Small intestine (tissue), 7 donors: ENCODE data around the gene EVA1B. TPM values are rescaled to one million over a fixed set of nuclear protein-coding genes. Genes with fewer than 3 reads are reported as not detected.

Source experiments
- DNase-seq, 2 donors: peaks; one replicate each; pipeline versions ENCODE4 v3.0.0 to v3.0.0-alpha.2; 2013
- FAIRE-seq: peaks from 2 replicates; lab custom pipeline; 2012; peaks lifted over from hg19 to GRCh38; lab: Jason Lieb, UNC
- H3K27ac ChIP-seq, 3 donors: one replicate each; pipeline ENCODE4 v1.5.1; 2013; ENCODE audit warnings: low read length in 2 of 3, mild to moderate bottlenecking in 2 of 3, control low read depth in 1 of 3, inconsistent platforms in 1 of 3, low read depth in 1 of 3, moderate library complexity in 1 of 3
- H3K27me3 ChIP-seq, 3 donors: one replicate each; pipeline ENCODE4 v1.6.1; 2013; ENCODE audit warnings: low read length in 3 of 3, inconsistent platforms in 1 of 3; ENCODE audit not compliant: control insufficient read depth in 3 of 3, insufficient read depth in 3 of 3
- H3K36me3 ChIP-seq, 3 donors: one replicate each; pipeline ENCODE4 v1.6.1; 2013; ENCODE audit warnings: low read length in 3 of 3, inconsistent platforms in 1 of 3, low read depth in 1 of 3, mild to moderate bottlenecking in 1 of 3, moderate library complexity in 1 of 3; ENCODE audit not compliant: control insufficient read depth in 3 of 3, insufficient read depth in 2 of 3
- H3K4me1 ChIP-seq, 3 donors: one replicate each; pipeline ENCODE4 v1.6.1; 2013; ENCODE audit warnings: low read length in 2 of 3, inconsistent platforms in 1 of 3, low read depth in 1 of 3, mild to moderate bottlenecking in 1 of 3, moderate library complexity in 1 of 3; ENCODE audit not compliant: control insufficient read depth in 3 of 3, insufficient read depth in 2 of 3
- H3K4me3 ChIP-seq, 3 donors: one replicate each; pipeline ENCODE4 v1.5.1; 2013; ENCODE audit warnings: low read length in 3 of 3, control low read depth in 1 of 3, inconsistent platforms in 1 of 3, low read depth in 1 of 3, mild to moderate bottlenecking in 1 of 3, moderate library complexity in 1 of 3
- H3K9me3 ChIP-seq, 2 donors: one replicate each; pipeline ENCODE4 v1.6.1; 2013; ENCODE audit warnings: low read depth in 1 of 2, low read length in 1 of 2; ENCODE audit not compliant: control insufficient read depth in 2 of 2, insufficient read depth in 1 of 2
- WGBS, 3 donors: extraction: QIAGEN DNeasy Blood & Tissue Kit; methylation state at CpG; one replicate each; pipeline ENCODE4 v1.1.7; 2013; 5-methylcytosine and 5-hydroxymethylcytosine counted together
- polyA plus RNA-seq, 4 donors: library from polyadenylated mRNA; stranded (reverse) in 3 of 4; unstranded in 1 of 4; fragments of 200-250 nt in 3 of 4; fragments of 120-200 nt in 1 of 4; gene quantifications; one replicate each; pipeline versions ENCODE4 v1.2.1 to v1.2.3, GENCODE V29; 2013
- donor health status: healthy with polysubstance abuse.
- donor health status: control.
- donor health status: control.
- donor health status: Bipolar disorder and iron deficiency.
- donor health status: healthy.

EVA1B gene
- polyA plus RNA-seq, 4 donors = 2.5 to 26.1 (median 18.4) TPM

- no peak for FAIRE-seq
These were observed 2.7 kb downstream of the EVA1B start for GRCh38 chr1:36320767-36321118.

GRCh38 chr1:36320291-36320761, 3.1 kb downstream of the EVA1B start:
- DNase-seq (no peak), FAIRE-seq (no peak)
- peaks cover 3 to 38% (median 3%) of the 10 kb centered on the region in 3 donors for H3K4me1 ChIP-seq
- peak overlapping the region in 2 of 3 donors; percentile 7 to 48 for H3K4me3 ChIP-seq
- H3K27me3 ChIP-seq = peaks cover 0 to 26% (median 0%) of the 10 kb centered on the region in 3 donors
- 26 to 35% (median 26%) methylated on average over 16 of the region's 16 CpGs for WGBS, 3 donors
- H3K9me3 ChIP-seq = no peaks in the 10 kb centered on the region
- peak overlapping the region in 2 of 3 donors; percentile 56 to 66 for H3K27ac ChIP-seq
- peaks cover 0 to 36% (median 0%) of the 10 kb centered on the region in 3 donors for H3K36me3 ChIP-seq

More at GRCh38 chr1:36320767-36321118, 2.7 kb downstream of the EVA1B start:
- H3K4me3 ChIP-seq = peak overlapping the region in 2 of 3 donors; percentile 7 to 48
- H3K4me1 ChIP-seq = peaks cover 3 to 38% (median 3%) of the 10 kb centered on the region in 3 donors
- H3K9me3 ChIP-seq = no peaks in the 10 kb centered on the region
- WGBS, 3 donors = 8 to 14% (median 14%) methylated on average over 19 to 23 of the region's 23 CpGs
- DNase-seq = no peak
- H3K27ac ChIP-seq = peak overlapping the region in 2 of 3 donors; percentile 56 to 66
- peaks cover 0 to 36% (median 0%) of the 10 kb centered on the region in 3 donors for H3K36me3 ChIP-seq
- peaks cover 0 to 26% (median 0%) of the 10 kb centered on the region in 3 donors for H3K27me3 ChIP-seq

GRCh38 chr1:36309397-36309796, 14.0 kb downstream of the EVA1B start:
- Histone ChIP-seq H3K9me3 (no peaks in the 10 kb centered on the region), H3K27ac (no peak overlapping the region), H3K36me3 (peaks cover 0 to 46% (median 0%) of the 10 kb centered on the region in 3 donors), H3K27me3 (no peaks in the 10 kb centered on the region), H3K4me1 (peaks cover 2 to 27% (median 8%) of the 10 kb centered on the region in 3 donors), H3K4me3 (no peak overlapping the region)
- no peak for FAIRE-seq
- 98 to 99% (median 99%) methylated on average over 7 of the region's 7 CpGs for WGBS, 3 donors
- no peak for DNase-seq

GRCh38 chr1:36307601-36308330, 15.7 kb downstream of the EVA1B start:
- 80 to 90% (median 80%) methylated on average over 10 of the region's 10 CpGs for WGBS, 3 donors
- DNase-seq (no peak), FAIRE-seq (no peak)
- no peaks in the 10 kb centered on the region for H3K27me3 ChIP-seq
- H3K27ac ChIP-seq = no peak overlapping the region
- peak overlapping the region in 2 of 3 donors; percentile 73 to 97 for H3K4me3 ChIP-seq
- H3K36me3 ChIP-seq = peaks cover 2 to 58% (median 4%) of the 10 kb centered on the region in 3 donors
- peaks cover 2 to 39% (median 8%) of the 10 kb centered on the region in 3 donors for H3K4me1 ChIP-seq
- no peaks in the 10 kb centered on the region for H3K9me3 ChIP-seq

GRCh38 chr1:36306902-36307456, 16.5 kb downstream of the EVA1B start:
- H3K36me3 ChIP-seq = peaks cover 3 to 64% (median 5%) of the 10 kb centered on the region in 3 donors
- H3K27me3 ChIP-seq = no peaks in the 10 kb centered on the region
- no peaks in the 10 kb centered on the region for H3K9me3 ChIP-seq
- DNase-seq (peak; percentile 96 to 99), FAIRE-seq (no peak)
- H3K4me3 ChIP-seq = peak overlapping the region; percentile 68 to 97 (median 73)
- H3K27ac ChIP-seq = peak overlapping the region; percentile 88 to 100 (median 98)
- WGBS, 3 donors = 0 to 1% (median 1%) methylated on average over 45 to 46 of the region's 46 CpGs
- peaks cover 2 to 44% (median 8%) of the 10 kb centered on the region in 3 donors for H3K4me1 ChIP-seq

- Histone ChIP-seq H3K9me3 (no peaks in the 10 kb centered on the region), H3K4me1 (peaks cover 2 to 51% (median 8%) of the 10 kb centered on the region in 3 donors), H3K27ac (peak within 1 kb of the TSS; percentile 88 to 100 (median 98)), H3K4me3 (peak within 1 kb of the TSS; percentile 68 to 97 (median 73)), H3K27me3 (no peaks in the 10 kb centered on the region), H3K36me3 (peaks cover 8 to 67% (median 10%) of the 10 kb centered on the region in 3 donors)
- DNase-seq (peak; percentile 81 to 91), FAIRE-seq (no peak)
- WGBS, 3 donors = 0 to 2% (median 1%) methylated on average over 54 to 65 of the region's 65 CpGs
These were observed 17.1 kb downstream of the EVA1B start, which contains the start of gene SH3D21 for GRCh38 chr1:36306210-36306901. SH3D21 (plus strand) TSS chr1:36306368; CDS start chr1:36306421, 53 bp downstream.

- DNase-seq (no peak), FAIRE-seq (no peak)
- Histone ChIP-seq H3K4me1 (peaks cover 2 to 56% (median 8%) of the 10 kb centered on the region in 3 donors), H3K27ac (peak overlapping the region; percentile 88 to 100 (median 98)), H3K36me3 (peaks cover 8 to 69% (median 12%) of the 10 kb centered on the region in 3 donors), H3K4me3 (peak overlapping the region in 2 of 3 donors; percentile 73 to 97), H3K27me3 (no peaks in the 10 kb centered on the region), H3K9me3 (no peaks in the 10 kb centered on the region)
- WGBS, 3 donors = 62 to 80% (median 66%) methylated on average over 6 to 7 of the region's 7 CpGs
These were observed 17.6 kb downstream of the EVA1B start for GRCh38 chr1:36305915-36306209.
